WTC11 (cell line): Measurements from ENCODE around the gene CNTRL. TPM values are rescaled to one million over a fixed set of nuclear protein-coding genes. Genes with fewer than 3 reads are reported as not detected.

Experiments
- ATAC-seq: fragments of 200-7000 bp; cut with Tn5 transposase; 2 replicates; pipeline ENCODE4 v1.10.0; 2021; ENCODE audit warnings: mild to moderate bottlenecking, moderate library complexity
- CTCF ChIA-PET: fragments of 300-600 bp; sonication (Branson Sonifier 250); formaldehyde crosslinking; loops from one replicate; lab custom pipeline; 2021; ENCODE audit warnings: antibody characterized with exemption; lab: Charles Lee
- POLR2A ChIA-PET: fragments of 350-600 bp; sonication (Branson Sonifier 250); formaldehyde crosslinking; loops from one replicate; lab custom pipeline; 2021; ENCODE audit warnings: antibody characterized with exemption; lab: Charles Lee
- DNase-seq: peaks from one replicate; pipeline ENCODE4 v3.0.0; 2021; ENCODE audit warnings: low spot score
- H3K27ac Mint-ChIP-seq: 2 replicates; pipeline ENCODE4 v1.8.0; 2021; ENCODE audit warnings: mixed read lengths
- H3K27me3 Mint-ChIP-seq: 2 replicates; pipeline ENCODE4 v1.8.0; 2021; ENCODE audit warnings: low read depth, mild to moderate bottlenecking, moderate library complexity, mixed read lengths
- H3K36me3 Mint-ChIP-seq: 2 replicates; pipeline ENCODE4 v1.8.0; 2021; ENCODE audit warnings: mixed read lengths
- H3K4me1 Mint-ChIP-seq: 2 replicates; pipeline ENCODE4 v1.8.0; 2022; ENCODE audit warnings: mixed read lengths
- H3K4me3 Mint-ChIP-seq: 2 replicates; pipeline ENCODE4 v1.8.0; 2021; ENCODE audit warnings: mild to moderate bottlenecking, moderate library complexity, mixed read lengths
- H3K9me3 Mint-ChIP-seq: 2 replicates; pipeline ENCODE4 v1.8.0; 2021; ENCODE audit warnings: mixed read lengths
- E2F1 ChIP-seq: sonication (generic); formaldehyde crosslinking; IDR thresholded peaks from 2 replicates; pipeline ENCODE4 v1.8.0; 2022; ENCODE audit warnings: mild to moderate bottlenecking, missing genetic modification reagents
- ERG ChIP-seq: fragments of 250-450 bp; sonication (Bioruptor Pico); IDR thresholded peaks from 2 replicates; pipeline ENCODE4 v1.8.0; 2021; ENCODE audit warnings: mild to moderate bottlenecking
- GTF2I ChIP-seq: fragments of 250-450 bp; sonication (Bioruptor Pico); conservative IDR thresholded peaks from 2 replicates; pipeline ENCODE4 v1.4.0; 2021; ENCODE audit warnings: mild to moderate bottlenecking
- NFE2L1 ChIP-seq: sonication (generic); formaldehyde crosslinking; IDR thresholded peaks from 2 replicates; pipeline ENCODE4 v1.8.1; 2023; ENCODE audit warnings: missing genetic modification reagents
- OVOL2 ChIP-seq: fragments of 250-450 bp; sonication (Bioruptor Pico); IDR thresholded peaks from 2 replicates; pipeline ENCODE4 v1.9.0; 2021; ENCODE audit warnings: mild to moderate bottlenecking, borderline replicate concordance
- PREB ChIP-seq: sonication (generic); formaldehyde crosslinking; IDR thresholded peaks from 2 replicates; pipeline ENCODE4 v1.8.1; 2022; ENCODE audit warnings: mild to moderate bottlenecking, missing genetic modification reagents, moderate library complexity, borderline replicate concordance
- SMAD4 ChIP-seq: sonication (generic); formaldehyde crosslinking; IDR thresholded peaks from 2 replicates; pipeline ENCODE4 v1.8.0; 2022; ENCODE audit warnings: mild to moderate bottlenecking, missing genetic modification reagents
- SOX15 ChIP-seq: fragments of 250-450 bp; sonication (Bioruptor Pico); IDR thresholded peaks from 2 replicates; pipeline ENCODE4 v1.9.0; 2021; ENCODE audit warnings: mild to moderate bottlenecking
- TEAD1 ChIP-seq: sonication (generic); formaldehyde crosslinking; IDR thresholded peaks from 2 replicates; pipeline ENCODE4 v1.8.0; 2022; ENCODE audit warnings: mild to moderate bottlenecking, missing genetic modification reagents
- TP53 ChIP-seq: sonication (generic); formaldehyde crosslinking; IDR thresholded peaks from 2 replicates; pipeline ENCODE4 v1.8.1; 2023; ENCODE audit warnings: mild to moderate bottlenecking, missing genetic modification reagents
- ZNF219 ChIP-seq: sonication (generic); formaldehyde crosslinking; IDR thresholded peaks from 2 replicates; pipeline ENCODE4 v1.8.0; 2023; ENCODE audit warnings: missing genetic modification reagents, mild to moderate bottlenecking, borderline replicate concordance
- ZNF232 ChIP-seq: sonication (generic); formaldehyde crosslinking; IDR thresholded peaks from 2 replicates; pipeline ENCODE4 v1.8.0; 2022; ENCODE audit warnings: mild to moderate bottlenecking, missing genetic modification reagents
- ZNF281 ChIP-seq: sonication (generic); formaldehyde crosslinking; IDR thresholded peaks from 2 replicates; pipeline ENCODE4 v1.8.0; 2023; ENCODE audit warnings: mild to moderate bottlenecking, missing genetic modification reagents
- ZNF317 ChIP-seq: sonication (generic); formaldehyde crosslinking; IDR thresholded peaks from 2 replicates; pipeline ENCODE4 v1.8.1; 2023; ENCODE audit warnings: low read depth, mild to moderate bottlenecking, moderate library complexity, missing genetic modification reagents, borderline replicate concordance
- ZNF416 ChIP-seq: fragments of 250-450 bp; sonication (Bioruptor Pico); IDR thresholded peaks from 2 replicates; pipeline ENCODE4 v1.9.0; 2021; ENCODE audit warnings: mild to moderate bottlenecking, inconsistent platforms
- ZNF423 ChIP-seq: fragments of 250-450 bp; sonication (Bioruptor Pico); IDR thresholded peaks from 2 replicates; pipeline ENCODE4 v2.1.2; 2022; ENCODE audit warnings: mild to moderate bottlenecking, moderate library complexity
- ZNF512 ChIP-seq: sonication (generic); formaldehyde crosslinking; IDR thresholded peaks from 2 replicates; pipeline ENCODE4 v1.8.1; 2022; ENCODE audit warnings: missing genetic modification reagents, borderline replicate concordance
- ZNF532 ChIP-seq: fragments of 250-450 bp; sonication (Bioruptor Pico); IDR thresholded peaks from 2 replicates; pipeline ENCODE4 v1.9.0; 2021; ENCODE audit warnings: mild to moderate bottlenecking, borderline replicate concordance
- ZSCAN18 ChIP-seq: fragments of 250-450 bp; sonication (Bioruptor Pico); IDR thresholded peaks from 2 replicates; pipeline ENCODE4 v2.1.2; 2022; ENCODE audit warnings: mild to moderate bottlenecking, moderate library complexity
- total RNA-seq: library from RNA; stranded (reverse); gene quantifications from 3 replicates; pipeline ENCODE4 v1.2.3, GENCODE V29; 2021

CNTRL gene
- total RNA-seq, 1 experiment from 2014 or later: 13.3 TPM

- TF ChIP-seq ZNF532 (CRISPR knock-in tag) (no peak), ZNF416 (CRISPR knock-in tag) (no peak), ZNF512 (no peak), OVOL2 (CRISPR knock-in tag) (no peak), ZNF281 (no peak), TEAD1 (no peak), SOX15 (CRISPR knock-in tag) (no peak)
- TF ChIP-seq, all 79 proteins: peak for 0
These were observed 129.4 kb downstream of the CNTRL start (continued) for GRCh38 chr9:121204121-121204520.

GRCh38 chr9:121204611-121205010, 129.9 kb downstream of the CNTRL start:
- Mint-ChIP-seq H3K4me1 (peaks cover 21% of the 10 kb centered on the region), H3K9me3 (no peaks in the 10 kb centered on the region), H3K4me3 (no peak overlapping the region), H3K36me3 (no peaks in the 10 kb centered on the region), H3K27ac (no peak overlapping the region), H3K27me3 (peaks cover 2% of the 10 kb centered on the region; the same call in 1 of the 2 replicates)
- ChIA-PET POLR2A (no interaction called here), CTCF (interaction anchor here (1.2 to 1.4 kb wide), 2 partner anchors 74 to 115 kb away, joined by 3 read pairs; no protein-coding TSS in a partner anchor)
- DNase-seq (no peak), ATAC-seq (no peak)
- TF ChIP-seq NFE2L1 (CRISPR knock-in tag) (no peak), ZNF317 (CRISPR knock-in tag) (no peak)

GRCh38 chr9:121206516-121207370, 132.0 kb downstream of the CNTRL start:
- no peaks in the 10 kb centered on the region for H3K9me3 Mint-ChIP-seq
- H3K27me3 Mint-ChIP-seq: peaks cover 2% of the 10 kb centered on the region; the same call in 1 of the 2 replicates
- H3K27ac Mint-ChIP-seq: no peak overlapping the region
- no peaks in the 10 kb centered on the region for H3K36me3 Mint-ChIP-seq
- ATAC-seq: no peak
- POLR2A ChIA-PET: no interaction called here
- CTCF ChIA-PET: interaction anchor here (0.6 kb wide), 1 partner anchor 25 kb away, joined by 3 read pairs; no protein-coding TSS in a partner anchor
- no peak for DNase-seq
- no peak overlapping the region for H3K4me3 Mint-ChIP-seq
- H3K4me1 Mint-ChIP-seq: peaks cover 9% of the 10 kb centered on the region
- TF ChIP-seq ZNF232 (no peak), GTF2I (CRISPR knock-in tag) (no peak), E2F1 (CRISPR knock-in tag) (no peak), PREB (CRISPR knock-in tag) (no peak), SMAD4 (CRISPR knock-in tag) (no peak), ERG (CRISPR knock-in tag) (no peak), ZSCAN18 (CRISPR knock-in tag) (no peak), TP53 (no peak), ZNF219 (CRISPR knock-in tag) (no peak), ZNF423 (no peak)
